Spinal cord (tissue), 10 donors: ENCODE data around the gene TNRC6C. TPM values are rescaled to one million over a fixed set of nuclear protein-coding genes. Genes with fewer than 3 reads are reported as not detected.

Experiments used
- DNase-seq, 6 donors: peaks; one replicate each; pipeline versions ENCODE4 v3.0.0 to v3.0.0-alpha.2; 2013 to 2015; ENCODE audit warnings: low spot score in 6 of 6, low read depth in 4 of 6
- H3K27ac ChIP-seq: one replicate; pipeline ENCODE4 v1.5.1; 2013; ENCODE audit warnings: low read depth, low read length, control low read depth
- H3K27me3 ChIP-seq: one replicate; pipeline ENCODE4 v1.6.1; 2013; ENCODE audit warnings: low read length; ENCODE audit not compliant: control insufficient read depth, insufficient read depth
- H3K36me3 ChIP-seq: one replicate; pipeline ENCODE4 v1.6.1; 2013; ENCODE audit warnings: low read length; ENCODE audit not compliant: control insufficient read depth, insufficient read depth
- H3K4me1 ChIP-seq: one replicate; pipeline ENCODE4 v1.6.1; 2013; ENCODE audit warnings: low read length; ENCODE audit not compliant: control insufficient read depth, insufficient read depth
- H3K4me3 ChIP-seq: one replicate; pipeline ENCODE4 v1.5.1; 2013; ENCODE audit warnings: low read depth, low read length, control low read depth
- H3K9me3 ChIP-seq: one replicate; pipeline ENCODE4 v1.6.1; 2013; ENCODE audit warnings: low read length; ENCODE audit not compliant: control insufficient read depth, insufficient read depth
- WGBS: methylation state at CpG from one replicate; pipeline ENCODE4 v1.1.5; 2013; ENCODE audit warnings: missing lambda C conversion rate; ENCODE audit not compliant: insufficient coverage; 5-methylcytosine and 5-hydroxymethylcytosine counted together
- polyA plus RNA-seq, 2 donors: library from polyadenylated mRNA; unstranded; fragments of 120-200 nt; gene quantifications; one replicate each; pipeline ENCODE4 v1.2.1, GENCODE V29; 2013; ENCODE audit not compliant: insufficient read length in 2 of 2
- total RNA-seq, 2 donors: library from RNA; depleted of rRNA in 1 of 2; stranded (reverse); fragments of 120-200 nt in 1 of 2; fragments of >200 nt in 1 of 2; gene quantifications; one replicate each; pipeline versions ENCODE4 v1.2.3 to v1.2.4, GENCODE V29; 2013 to 2014
- donor health status: healthy.

TNRC6C gene
- total and polyA plus RNA-seq, 4 donors = 21.5 to 31.8 (median 26.3) TPM

DNA sequence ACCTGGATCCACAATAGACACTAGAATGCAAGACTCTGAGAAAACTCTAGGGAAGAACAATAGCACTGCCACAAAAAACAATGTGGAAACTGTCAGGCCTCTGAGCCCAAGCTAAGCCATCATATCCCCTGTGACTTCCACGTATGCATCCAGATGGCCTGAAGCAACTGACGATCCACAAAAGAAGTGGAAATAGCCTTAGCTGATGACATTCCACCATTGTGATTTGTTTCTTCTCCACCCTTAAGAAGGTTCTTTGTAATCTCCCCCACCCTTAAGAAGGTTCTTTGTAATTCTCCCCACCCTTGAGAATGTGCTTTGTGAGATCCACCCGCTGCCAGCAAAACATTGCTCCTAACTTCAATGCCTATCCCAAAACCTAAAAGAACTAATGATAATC, 39.2 kb upstream of the TNRC6C start:
- H3K27me3 ChIP-seq = peaks cover 5% of the 10 kb centered on the region
- 68% methylated on average over 2 of the region's 3 CpGs for WGBS
- no peak for DNase-seq
- H3K9me3 ChIP-seq = no peaks in the 10 kb centered on the region
- no peaks in the 10 kb centered on the region for H3K36me3 ChIP-seq
- H3K27ac ChIP-seq = no peak overlapping the region
- no peak overlapping the region for H3K4me3 ChIP-seq
- peaks cover 19% of the 10 kb centered on the region for H3K4me1 ChIP-seq

DNA sequence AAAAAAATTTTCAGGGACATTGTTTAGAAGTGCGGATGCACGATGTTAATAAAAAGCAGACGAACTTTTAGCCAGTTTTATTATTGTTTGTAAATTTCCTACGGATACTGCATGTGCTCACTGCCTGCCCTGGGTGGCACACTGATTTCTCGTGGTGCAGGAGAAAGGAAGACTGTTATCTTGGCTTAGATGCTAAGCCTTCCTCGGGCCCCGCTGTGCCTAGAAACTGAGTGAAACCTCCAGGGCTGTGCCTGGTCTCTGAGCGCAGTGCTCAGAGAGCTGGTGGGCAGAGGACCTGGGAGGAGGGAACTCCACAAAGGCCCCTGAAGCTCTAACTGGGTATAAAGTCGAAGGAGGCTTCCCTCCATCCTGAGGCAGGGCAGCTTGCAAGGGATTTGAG, 35.4 kb upstream of the TNRC6C start:
- Histone ChIP-seq H3K27ac (no peak overlapping the region), H3K4me1 (peaks cover 28% of the 10 kb centered on the region), H3K27me3 (no peaks in the 10 kb centered on the region), H3K36me3 (no peaks in the 10 kb centered on the region), H3K4me3 (no peak overlapping the region), H3K9me3 (no peaks in the 10 kb centered on the region)
- DNase-seq = no peak
- WGBS = 61% methylated on average over 9 of the region's 9 CpGs

DNA sequence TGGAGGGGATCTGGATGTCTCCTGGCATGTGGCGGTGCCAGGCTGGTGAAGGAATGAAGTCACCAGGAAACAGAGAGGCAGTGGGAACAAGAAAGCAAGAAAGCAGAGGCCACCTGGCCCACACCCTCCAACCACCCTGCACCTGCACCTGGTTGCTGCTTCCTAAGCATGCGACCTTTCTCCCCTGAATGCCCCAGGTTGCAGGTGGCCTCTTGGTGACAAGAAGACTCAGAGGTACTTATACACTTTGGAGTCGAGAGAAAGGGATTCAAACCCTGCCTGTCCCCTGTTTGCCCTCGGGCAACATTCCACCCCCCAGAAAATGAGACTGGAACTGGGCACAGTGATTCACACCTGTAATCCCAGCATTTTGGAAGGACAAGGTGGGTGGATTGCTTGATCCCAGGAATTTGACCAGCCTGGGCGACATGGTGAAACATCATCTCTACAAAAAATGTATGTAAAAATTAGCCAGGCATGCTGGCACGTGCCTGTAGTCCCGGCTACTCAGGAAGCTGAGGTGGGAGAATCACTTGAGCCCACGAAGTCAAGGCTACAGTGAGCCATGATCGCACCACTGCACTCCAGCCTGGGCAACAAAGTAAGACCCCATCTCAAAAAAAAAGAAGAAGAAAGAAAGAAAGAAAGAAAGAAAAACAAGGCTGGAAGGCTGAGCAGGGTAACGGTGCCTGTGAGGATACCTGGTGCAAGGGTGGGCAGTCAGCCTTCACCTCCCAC, 34.6 kb upstream of the TNRC6C start:
- no peaks in the 10 kb centered on the region for H3K36me3 ChIP-seq
- H3K4me3 ChIP-seq = no peak overlapping the region
- 80% methylated on average over 3 of the region's 10 CpGs for WGBS
- peaks cover 35% of the 10 kb centered on the region for H3K4me1 ChIP-seq
- H3K9me3 ChIP-seq = no peaks in the 10 kb centered on the region
- H3K27ac ChIP-seq = no peak overlapping the region
- DNase-seq = no peak
- H3K27me3 ChIP-seq = no peaks in the 10 kb centered on the region

GRCh38 chr17:77924757-77925336, 33.7 kb upstream of the TNRC6C start:
- peak in 2 of 6 donors; percentile 69 to 75 for DNase-seq
- Histone ChIP-seq H3K4me1 (peaks cover 44% of the 10 kb centered on the region), H3K27ac (no peak overlapping the region), H3K9me3 (no peaks in the 10 kb centered on the region), H3K4me3 (no peak overlapping the region), H3K36me3 (no peaks in the 10 kb centered on the region), H3K27me3 (no peaks in the 10 kb centered on the region)
- WGBS = 20% methylated on average over 9 of the region's 14 CpGs

GRCh38 chr17:77925831-77926543, 32.5 kb upstream of the TNRC6C start:
- Histone ChIP-seq H3K4me3 (no peak overlapping the region), H3K27me3 (no peaks in the 10 kb centered on the region), H3K36me3 (no peaks in the 10 kb centered on the region), H3K27ac (no peak overlapping the region), H3K4me1 (peaks cover 46% of the 10 kb centered on the region), H3K9me3 (no peaks in the 10 kb centered on the region)
- WGBS = 86% methylated on average over 10 of the region's 11 CpGs
- DNase-seq = no peak

DNA sequence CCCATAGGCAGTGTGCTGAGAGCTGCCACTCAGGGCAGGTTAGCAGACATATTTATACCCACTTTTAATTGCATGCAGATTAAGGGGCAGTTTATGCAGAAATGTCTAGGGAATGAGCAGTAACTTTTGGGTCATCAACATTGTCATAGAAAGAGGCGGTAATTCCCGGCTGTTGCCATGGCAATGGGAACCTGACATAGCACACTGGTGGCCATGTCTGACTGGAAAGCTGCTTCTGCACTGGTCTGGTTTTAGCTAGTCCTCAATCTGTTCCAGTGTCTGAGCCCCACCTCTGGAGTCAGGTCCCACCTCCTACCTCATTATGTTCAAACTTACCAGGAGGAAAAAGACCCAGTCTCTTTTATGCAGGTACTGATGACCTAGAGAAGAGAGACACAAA, 31.5 kb upstream of the TNRC6C start:
- no peak overlapping the region for H3K27ac ChIP-seq
- H3K4me3 ChIP-seq = no peak overlapping the region
- peaks cover 54% of the 10 kb centered on the region for H3K4me1 ChIP-seq
- H3K9me3 ChIP-seq = no peaks in the 10 kb centered on the region
- no peaks in the 10 kb centered on the region for H3K27me3 ChIP-seq
- peak in 2 of 6 donors; percentile 60 to 85 for DNase-seq
- H3K36me3 ChIP-seq = no peaks in the 10 kb centered on the region
- WGBS = 70% methylated on average over 2 of the region's 2 CpGs

DNA sequence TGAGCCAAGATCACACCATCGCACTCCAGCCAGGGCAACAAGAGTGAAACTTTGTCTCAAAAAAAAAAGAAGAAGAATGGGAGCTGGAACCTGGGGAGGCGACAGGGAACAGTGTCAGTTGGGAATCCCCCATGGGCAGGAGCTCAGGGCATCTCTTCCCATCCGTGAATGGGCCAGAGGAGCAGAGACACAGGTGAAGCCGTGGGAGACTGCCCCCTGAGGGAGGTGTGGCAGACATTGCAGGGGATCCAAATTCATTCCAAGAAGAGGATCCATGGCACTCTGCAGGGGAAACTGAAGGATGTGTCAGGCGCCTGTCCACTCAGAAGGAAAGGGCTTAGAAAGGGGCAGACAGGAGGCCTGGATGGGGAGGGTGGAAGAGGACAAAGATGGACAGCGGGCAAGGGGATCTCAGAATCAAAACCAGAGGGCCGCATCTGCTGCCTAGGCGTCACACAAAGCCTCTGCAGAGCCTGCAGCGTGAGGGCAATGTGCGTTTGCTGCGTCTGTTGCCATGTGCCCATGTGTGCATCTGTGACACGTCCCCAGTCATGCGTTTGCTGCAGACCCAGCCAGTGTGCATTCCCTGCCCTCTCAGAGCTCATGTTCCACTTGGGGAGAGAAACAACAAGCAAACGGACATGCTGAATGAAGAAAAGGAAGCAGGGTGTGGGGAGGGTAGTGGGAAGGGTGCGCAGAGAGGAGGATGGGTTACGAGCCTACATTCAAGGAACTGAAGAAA, 30.6 kb upstream of the TNRC6C start:
- H3K36me3 ChIP-seq = no peaks in the 10 kb centered on the region
- peaks cover 54% of the 10 kb centered on the region for H3K4me1 ChIP-seq
- DNase-seq = peak in 1 of 6 donors; percentile 74
- H3K4me3 ChIP-seq = no peak overlapping the region
- no peaks in the 10 kb centered on the region for H3K27me3 ChIP-seq
- H3K27ac ChIP-seq = no peak overlapping the region
- no peaks in the 10 kb centered on the region for H3K9me3 ChIP-seq
- WGBS = 62% methylated on average over 16 of the region's 16 CpGs

GRCh38 chr17:77928519-77929179, 29.9 kb upstream of the TNRC6C start:
- Histone ChIP-seq H3K27me3 (no peaks in the 10 kb centered on the region), H3K36me3 (no peaks in the 10 kb centered on the region), H3K4me3 (no peak overlapping the region), H3K27ac (no peak overlapping the region), H3K9me3 (no peaks in the 10 kb centered on the region), H3K4me1 (peaks cover 50% of the 10 kb centered on the region)
- no peak for DNase-seq
- WGBS = no CpG with 5 or more reads among the region's 3 CpGs

DNA sequence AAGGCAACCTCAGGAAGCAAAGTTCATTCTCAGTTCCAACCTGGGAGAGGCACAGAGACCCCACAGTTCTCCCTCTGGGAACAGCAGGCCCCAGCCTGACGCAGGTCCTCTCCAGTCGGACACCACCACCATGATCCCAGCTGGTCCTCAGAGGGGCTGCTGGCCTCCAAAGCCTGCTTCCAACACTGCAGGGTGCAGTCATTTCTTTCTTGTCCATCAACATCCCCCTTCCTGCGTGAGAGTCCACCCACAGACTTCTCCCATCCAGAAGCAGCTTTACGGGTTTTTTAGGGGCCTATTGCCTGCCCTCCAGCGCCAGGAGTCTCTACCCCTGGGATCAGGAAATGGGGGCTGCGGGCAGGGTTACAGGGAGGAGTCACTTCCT, 29.3 kb upstream of the TNRC6C start:
- 88% methylated on average over 5 of the region's 6 CpGs for WGBS
- Histone ChIP-seq H3K36me3 (no peaks in the 10 kb centered on the region), H3K27ac (no peak overlapping the region), H3K4me1 (peaks cover 48% of the 10 kb centered on the region), H3K27me3 (no peaks in the 10 kb centered on the region), H3K4me3 (no peak overlapping the region), H3K9me3 (no peaks in the 10 kb centered on the region)
- DNase-seq = no peak
